Activated CD4-positive, CD25-positive, alpha-beta regulatory T cell treated with anti-CD3 and anti-CD28 coated beads, Interleukin-2, amount 50 U/mL, for 24 hours (primary cell): ENCODE results near the gene ESPN.

Experiments
- ATAC-seq, 2 donors: fragments of 150-1000 bp; cut with Tn5 transposase; one replicate each; pipeline ENCODE4 v1.10.0; 2021; ENCODE audit warnings: mild to moderate bottlenecking in 1 of 2, moderate library complexity in 1 of 2

ESPN gene

DNA sequence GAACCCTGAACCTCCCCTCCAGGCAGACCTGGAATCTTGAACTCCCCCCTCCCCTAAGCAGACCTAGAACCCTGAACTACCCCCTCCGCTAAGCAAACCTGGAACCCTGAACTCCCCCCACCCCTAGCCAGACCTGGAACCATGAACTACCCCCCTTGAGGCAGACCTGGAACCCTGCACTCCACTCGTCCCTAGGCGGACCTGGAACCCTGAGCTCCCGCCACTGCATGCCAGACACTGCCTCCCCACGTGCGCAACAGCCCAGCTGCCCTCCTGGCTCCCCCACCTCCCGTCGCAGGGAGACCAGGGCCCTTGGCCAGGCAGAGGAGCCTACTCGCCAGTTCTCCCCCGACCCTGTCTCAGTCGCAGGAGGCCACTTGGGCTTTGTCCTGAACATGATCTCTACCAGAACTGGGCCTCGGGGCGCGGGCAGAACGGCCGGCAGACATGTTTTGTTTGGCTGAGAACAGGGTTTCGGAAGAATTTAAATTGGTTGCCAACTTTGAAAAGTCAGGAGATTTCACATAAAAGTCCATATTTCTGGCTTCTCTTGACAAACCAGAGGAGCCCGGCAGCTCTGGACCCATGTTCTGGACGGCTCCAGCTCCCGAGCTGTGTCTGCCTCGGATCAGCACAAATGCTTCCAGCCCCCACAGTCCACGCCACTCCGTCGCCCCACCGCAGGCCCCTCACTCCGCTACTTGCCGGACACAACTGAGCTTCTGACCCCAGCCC lies 76.1 kb downstream of the ESPN start:
- ATAC-seq: no peak

- ATAC-seq: no peak
Measured at GRCh38 chr1:6501279-6501813, 76.8 kb downstream of the ESPN start.

- no peak for ATAC-seq
Measured at GRCh38 chr1:6502000-6502891, 77.7 kb downstream of the ESPN start.

DNA sequence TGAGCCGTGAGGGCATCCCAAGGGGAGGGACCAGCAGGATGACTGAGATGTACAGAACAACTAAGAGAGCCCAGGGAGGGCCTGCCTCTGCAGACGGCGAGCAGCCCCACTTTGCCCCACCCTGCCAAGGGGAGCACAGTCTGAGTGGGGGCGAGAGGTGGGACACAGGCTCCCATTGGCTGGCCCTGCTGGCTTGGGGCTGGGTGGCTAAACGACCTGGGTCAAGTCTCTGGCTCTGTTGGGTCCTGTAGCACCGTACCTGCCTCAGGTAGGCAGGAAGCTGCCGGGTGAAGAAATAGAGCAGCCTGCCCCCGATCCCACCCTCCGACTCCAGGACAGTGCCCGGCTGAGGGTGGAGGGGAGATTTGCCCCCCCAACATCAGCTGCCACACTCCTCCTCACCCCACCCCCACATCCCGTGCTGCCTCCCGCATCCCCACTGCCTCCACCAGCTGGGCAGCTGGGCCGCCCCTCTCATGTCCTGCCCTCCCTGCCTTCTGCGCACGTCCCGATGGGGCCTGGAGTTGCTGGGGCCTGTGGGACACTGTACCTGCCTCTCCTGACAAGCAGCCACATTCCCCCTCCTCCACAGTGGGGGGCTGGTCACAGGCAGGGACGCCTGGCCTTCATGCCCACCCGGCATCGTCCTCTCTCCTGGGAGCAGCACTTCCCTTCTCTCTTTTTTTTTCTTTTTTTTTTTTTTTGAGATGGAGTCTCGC lies 79.5 kb downstream of the ESPN start:
- ATAC-seq: no peak

DNA sequence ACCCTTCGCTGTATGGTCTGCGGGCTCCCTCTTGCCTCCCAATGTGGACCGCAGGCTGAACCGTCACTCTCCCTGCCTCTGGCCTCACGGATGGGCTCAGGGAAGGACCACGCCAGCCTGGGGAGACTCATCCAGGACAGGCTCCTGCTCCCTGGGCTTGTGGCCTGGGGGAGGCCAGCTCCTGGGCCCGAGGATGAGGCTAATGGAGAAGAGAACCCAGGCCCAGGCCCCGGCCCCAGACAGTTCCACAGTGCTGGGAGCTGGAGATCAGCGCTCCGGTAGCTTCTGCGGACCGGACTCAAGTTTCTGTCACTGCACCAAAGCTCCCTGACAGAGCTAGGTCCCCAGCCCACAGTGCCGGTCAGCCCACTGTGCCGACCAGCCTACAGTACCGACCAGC lies 80.3 kb downstream of the ESPN start:
- ATAC-seq: no peak

DNA sequence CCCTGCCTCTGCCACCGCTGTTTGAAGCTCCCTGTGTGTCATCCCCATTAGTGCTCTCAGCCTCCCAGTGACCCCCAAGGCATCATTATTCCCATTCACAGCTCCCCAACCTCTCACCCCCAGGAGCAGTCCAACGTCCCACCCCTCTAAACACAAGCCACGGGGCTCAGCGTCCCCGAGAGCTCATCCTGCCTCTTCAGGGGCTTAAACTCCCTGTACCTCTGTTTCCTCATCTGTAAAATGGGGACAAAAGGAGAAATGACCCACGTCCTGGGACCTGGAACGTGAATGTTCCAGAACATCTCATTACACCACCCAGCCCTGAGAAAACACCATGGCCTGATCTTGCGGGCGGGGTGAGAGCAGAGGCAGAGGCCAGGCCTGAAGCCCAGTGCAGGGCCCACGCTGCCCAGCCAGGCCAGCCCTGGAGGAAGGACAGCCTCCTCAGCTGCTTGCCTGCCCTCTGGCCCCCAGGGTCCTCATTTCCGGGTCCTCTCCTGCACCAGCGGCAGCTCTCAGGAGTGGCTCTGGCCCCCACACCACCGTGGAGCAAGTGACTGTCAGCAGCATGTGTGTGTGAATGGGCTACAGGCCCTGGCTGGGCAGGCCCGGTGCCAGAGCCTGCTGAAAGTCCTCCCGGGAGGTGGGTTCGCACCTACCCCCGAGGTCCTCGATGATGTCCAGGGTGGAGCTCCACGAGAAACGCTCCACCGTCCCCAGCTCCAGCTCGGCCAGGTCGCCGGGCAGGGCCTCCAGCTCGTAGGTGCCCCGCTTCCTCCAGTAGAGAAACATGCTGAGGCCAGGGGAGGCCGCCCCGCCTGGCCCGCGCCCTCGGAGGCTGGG lies 81.0 kb downstream of the ESPN start:
- ATAC-seq: no peak

- no peak for ATAC-seq
Measured at GRCh38 chr1:6506210-6507036, 81.8 kb downstream of the ESPN start.

- no peak for ATAC-seq
Measured at GRCh38 chr1:6507037-6507428, 82.5 kb downstream of the ESPN start.

DNA sequence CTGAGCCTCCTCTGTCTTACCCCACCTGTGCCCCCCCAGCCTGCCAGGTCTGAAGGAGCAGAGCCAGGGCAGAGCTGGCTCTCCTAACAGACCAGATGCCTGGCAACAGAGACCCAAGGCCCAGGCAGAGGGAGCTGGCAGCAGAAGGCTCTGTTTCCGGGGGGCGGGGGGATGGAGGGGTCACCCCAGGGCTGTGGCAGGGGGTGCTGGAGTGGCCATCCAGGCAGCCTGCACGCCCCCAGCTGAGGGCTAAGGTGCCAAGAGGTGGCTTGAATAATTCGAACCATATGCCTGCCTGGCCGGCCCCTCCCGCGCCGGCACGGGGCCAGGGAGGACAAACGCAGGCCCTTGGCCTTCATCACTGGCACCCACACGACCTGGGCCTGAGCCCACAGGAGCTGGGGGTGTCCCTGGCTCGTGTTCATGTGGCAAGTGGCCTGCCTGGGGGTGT lies 82.9 kb downstream of the ESPN start:
- ATAC-seq: no peak

DNA sequence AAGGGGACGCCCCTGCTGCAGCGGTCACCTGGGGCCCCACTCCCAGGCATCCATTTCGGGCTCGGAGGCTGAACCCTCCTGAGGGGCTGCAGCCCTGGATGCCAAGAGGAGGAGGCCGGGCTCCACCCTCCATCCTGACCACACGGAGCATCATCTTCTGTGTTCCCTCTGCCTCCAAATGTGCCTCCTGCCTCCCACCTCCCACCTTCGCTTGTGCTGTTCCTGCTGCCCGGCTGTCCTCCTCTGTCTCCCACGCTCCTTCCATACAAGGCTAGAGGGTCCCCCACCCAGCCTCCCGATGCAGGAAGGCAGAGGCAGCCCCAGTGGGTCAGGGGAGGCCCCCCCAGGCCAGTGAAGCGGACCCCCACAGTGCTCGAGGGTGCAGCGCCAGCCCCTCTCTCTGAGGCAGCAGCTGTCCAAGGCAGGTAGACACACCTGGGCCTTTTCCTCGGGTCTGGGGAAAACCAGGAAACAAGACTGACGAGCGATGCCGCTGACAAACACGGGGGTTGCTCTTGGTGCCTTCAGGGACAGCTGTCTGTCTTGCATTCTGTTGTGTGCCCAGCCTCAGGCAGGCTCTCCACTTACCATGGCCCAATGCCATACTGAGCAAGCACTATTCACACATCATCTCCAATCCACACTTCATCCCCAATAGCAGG lies 83.7 kb downstream of the ESPN start:
- ATAC-seq: no peak

DNA sequence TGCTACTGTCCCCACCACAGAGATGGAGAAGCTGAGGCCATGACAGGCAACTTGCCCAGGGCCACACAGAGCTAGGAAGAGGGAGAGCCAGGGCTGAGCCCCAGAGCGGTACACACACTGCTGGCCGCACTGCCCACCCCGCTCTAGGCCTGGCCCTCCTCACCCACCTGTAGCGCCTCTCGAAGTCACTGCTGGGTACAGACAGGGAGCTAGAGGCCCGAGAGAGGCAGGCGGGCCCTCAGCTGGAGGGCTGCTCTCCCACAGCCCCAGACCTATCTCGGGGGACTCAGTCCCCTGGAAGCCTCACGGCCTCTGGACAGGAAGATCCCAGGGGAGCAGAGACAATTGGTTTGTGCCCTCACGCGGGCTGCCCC lies 84.2 kb downstream of the ESPN start:
- ATAC-seq: no peak

DNA sequence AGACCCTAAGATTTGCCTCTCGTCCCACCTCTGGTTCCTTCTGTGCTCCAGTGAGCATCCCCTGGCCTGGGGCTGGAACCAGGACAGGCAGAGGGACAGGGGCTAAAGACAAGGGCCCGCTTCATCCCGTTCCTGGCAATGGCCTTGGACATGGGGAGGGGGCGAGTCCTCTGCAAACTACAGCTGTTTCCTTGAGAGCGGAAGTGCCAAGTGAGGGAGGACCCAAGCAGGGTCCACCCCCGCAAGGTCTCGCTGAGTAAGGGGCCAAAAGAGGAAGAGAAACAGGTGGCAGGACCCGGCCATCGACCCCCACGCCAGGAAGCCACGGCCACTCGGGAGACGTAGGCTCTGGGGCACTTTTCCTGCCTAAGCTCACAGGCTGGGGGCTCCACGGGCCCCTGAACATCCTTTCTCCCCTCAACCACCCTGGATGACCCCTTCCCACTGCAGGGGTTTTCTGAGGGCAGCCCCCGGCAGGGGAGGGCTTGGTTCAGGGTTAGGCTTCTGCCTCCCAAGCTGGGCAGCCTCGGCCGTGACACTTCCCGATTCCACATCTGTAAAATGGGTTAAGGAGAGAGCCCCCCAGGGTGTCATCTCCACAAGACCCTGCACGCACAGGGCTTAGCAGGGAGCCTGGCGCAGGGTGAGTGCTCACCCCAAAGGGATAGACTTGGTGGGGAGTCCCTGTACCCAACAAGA lies 84.8 kb downstream of the ESPN start:
- ATAC-seq: no peak

- no peak for ATAC-seq
Measured at GRCh38 chr1:6509919-6510291, 85.3 kb downstream of the ESPN start.

DNA sequence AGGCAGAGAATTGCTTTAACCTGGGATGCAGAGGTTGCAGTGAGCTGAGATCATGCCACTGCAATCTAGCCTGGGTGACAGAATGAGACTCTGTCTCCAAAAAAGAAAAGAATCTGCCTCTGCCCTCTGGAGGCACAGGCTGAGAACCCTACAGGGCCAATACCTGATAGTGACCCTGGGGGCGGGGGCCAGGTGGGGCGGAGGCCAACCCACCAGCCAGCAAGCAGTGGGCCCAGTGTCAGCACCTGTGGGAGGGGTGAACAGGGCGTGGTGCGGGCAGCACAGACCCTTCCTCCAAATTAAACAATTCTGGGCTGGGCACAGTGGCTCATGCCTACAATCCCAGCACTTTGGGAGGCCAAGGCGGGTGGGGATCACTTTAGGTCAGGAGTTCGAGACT lies 85.9 kb downstream of the ESPN start:
- no peak for ATAC-seq
